Measurements from ENCODE around the gene IFNGR1.

Gene IFNGR1

DNA sequence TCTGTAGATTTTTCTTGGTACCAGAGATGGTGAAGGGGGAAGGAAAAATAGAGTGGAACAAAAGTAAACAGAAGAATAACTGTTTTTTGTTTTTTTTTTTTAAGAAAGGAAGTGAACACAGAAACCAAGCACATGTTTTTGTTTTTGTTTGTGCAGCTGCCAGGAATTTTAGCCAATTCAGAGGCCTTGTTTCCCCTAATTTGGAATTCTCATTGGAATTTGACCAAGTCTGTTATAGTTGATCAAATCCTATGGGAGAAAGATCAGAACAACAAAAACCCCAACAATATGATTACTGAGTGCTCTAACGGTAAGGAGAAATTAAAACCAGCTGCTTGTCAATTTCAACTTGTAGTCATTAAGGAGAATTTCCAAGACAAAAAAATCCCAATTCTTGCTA is 27.5 kb downstream of the IFNGR1 start:
- TF ChIP-seq, protein P1, sequence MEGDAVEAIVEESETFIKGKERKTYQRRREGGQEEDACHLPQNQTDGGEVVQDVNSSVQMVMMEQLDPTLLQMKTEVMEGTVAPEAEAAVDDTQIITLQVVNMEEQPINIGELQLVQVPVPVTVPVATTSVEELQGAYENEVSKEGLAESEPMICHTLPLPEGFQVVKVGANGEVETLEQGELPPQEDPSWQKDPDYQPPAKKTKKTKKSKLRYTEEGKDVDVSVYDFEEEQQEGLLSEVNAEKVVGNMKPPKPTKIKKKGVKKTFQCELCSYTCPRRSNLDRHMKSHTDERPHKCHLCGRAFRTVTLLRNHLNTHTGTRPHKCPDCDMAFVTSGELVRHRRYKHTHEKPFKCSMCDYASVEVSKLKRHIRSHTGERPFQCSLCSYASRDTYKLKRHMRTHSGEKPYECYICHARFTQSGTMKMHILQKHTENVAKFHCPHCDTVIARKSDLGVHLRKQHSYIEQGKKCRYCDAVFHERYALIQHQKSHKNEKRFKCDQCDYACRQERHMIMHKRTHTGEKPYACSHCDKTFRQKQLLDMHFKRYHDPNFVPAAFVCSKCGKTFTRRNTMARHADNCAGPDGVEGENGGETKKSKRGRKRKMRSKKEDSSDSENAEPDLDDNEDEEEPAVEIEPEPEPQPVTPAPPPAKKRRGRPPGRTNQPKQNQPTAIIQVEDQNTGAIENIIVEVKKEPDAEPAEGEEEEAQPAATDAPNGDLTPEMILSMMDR (IDR thresholded peaks at IDR 0.05), result no peak
- TF ChIP-seq ZFX (IDR thresholded peaks at IDR 0.05; ENCODE audit: borderline replicate concordance), result no peak
- H3K27ac ChIP-seq, result no peak overlapping the region

DNA sequence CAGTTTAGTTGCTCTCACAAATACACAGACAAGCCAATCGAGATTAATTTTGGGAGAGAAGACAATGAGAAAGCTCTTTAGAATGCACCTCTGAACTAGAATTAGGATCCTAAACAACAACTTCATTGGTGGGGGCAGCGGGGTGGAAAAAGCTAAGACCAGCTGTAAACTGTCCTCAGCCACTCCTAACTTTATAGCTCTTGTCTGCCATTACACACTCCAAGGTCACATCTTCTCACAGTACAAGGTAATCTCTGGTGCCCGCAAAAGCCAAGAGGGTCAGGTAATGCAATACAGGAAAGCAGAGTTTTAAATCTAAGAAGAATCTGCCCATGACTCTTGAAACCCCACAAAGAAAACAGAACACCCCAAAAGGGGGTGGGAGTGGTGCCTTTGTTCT is 27.9 kb downstream of the IFNGR1 start:
- TF ChIP-seq, protein P1 (IDR thresholded peaks at IDR 0.05), result no peak

DNA sequence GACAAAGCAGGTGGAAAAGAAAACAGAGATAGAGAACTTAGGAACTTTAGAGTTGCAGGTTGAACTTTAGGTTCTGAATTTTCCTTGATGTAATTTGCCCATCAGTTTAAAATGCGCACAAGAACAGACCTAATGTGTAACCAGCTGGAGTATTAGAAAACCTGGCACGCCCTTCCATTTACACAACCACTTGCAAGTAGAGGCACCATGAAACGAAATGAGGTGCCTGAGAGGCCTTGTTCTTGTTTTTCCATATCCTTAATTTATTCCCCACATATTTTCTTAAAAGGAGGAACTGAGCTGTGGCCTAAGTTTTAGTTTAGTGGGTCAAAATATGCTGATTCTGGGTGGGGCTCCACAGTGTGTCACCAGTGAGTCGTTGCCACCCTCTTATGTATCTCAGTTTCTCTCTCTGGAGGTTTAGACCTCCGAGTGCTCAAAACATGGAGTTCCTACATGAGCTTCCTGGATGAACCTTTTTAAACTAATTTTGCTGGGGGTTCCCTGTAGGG is 28.5 kb downstream of the IFNGR1 start:
- TF ChIP-seq, protein P1 (IDR thresholded peaks at IDR 0.05), result no peak
- TF ChIP-seq ZFX (IDR thresholded peaks at IDR 0.05; ENCODE audit: borderline replicate concordance), result no peak
- H3K27ac ChIP-seq, result no peak overlapping the region

More for the DNA sequence above, 27.9 kb downstream of the IFNGR1 start:
- H3K27ac ChIP-seq, result no peak overlapping the region

DNA sequence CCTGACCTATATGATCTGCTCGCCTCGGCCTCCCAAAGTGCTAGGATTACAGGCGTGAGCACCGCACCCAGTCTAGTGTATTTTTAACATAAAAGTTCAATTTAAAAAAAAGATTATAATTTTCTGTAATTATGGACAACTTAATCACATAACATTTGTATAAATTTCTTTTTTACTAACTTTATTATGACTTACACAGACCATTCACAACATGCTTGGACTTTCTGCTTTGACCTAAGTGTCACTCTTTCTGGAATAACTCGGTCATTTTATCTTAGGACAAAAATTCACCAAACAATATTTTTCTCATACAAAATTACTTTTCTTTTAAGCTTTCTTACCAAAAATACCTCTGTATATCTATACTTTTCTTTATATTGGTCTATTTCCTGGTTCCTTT is 30.3 kb downstream of the IFNGR1 start:
- H3K27ac ChIP-seq, result no peak overlapping the region

DNA sequence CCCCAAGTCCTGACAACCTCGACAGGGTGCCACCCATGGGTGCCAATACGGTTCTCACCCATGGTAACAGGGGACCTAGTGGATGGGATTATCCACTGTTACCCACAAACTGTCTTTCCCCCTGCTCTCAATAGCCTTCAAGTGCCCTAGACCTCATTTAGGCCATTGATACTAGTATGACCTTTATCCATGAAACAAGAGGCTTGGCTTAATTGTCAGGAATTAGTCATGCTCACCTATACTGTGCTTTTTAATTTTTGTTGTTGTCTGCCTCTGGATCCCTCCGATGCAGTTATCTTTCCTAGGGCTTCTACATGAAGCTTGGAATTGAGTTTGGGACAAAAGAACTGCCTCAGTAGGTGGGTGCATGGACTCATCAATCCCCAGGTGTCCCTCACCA is 33.9 kb downstream of the IFNGR1 start:
- H3K27ac ChIP-seq, result no peak overlapping the region
- TF ChIP-seq ZFX (IDR thresholded peaks at IDR 0.05; ENCODE audit: borderline replicate concordance), result no peak

More for the DNA sequence above, 30.3 kb downstream of the IFNGR1 start:
- TF ChIP-seq, protein P1 (IDR thresholded peaks at IDR 0.05), result no peak
- no peak for TF ChIP-seq ZFX (IDR thresholded peaks at IDR 0.05; ENCODE audit: borderline replicate concordance)

DNA sequence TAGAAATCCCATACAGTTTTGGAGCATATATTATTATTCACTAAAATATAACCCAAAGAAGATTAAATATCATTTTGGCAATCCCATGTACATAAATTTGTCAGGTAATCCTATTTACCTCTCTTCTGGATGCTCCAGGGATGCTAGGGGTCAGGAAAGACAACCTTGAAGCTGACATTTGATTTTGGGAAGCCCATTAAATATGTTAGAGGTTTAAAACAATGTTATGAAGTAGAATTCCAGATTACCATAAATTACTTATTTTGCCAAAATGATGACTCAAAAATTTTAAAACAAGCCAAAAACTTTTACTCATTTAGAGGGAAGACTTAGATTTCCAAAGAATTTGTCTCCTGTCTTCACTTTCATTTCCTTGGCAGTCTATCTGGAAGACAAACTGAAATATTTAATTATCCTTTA is 36.5 kb downstream of the IFNGR1 start:
- TF ChIP-seq, protein P1 (IDR thresholded peaks at IDR 0.05), result no peak
- no peak for TF ChIP-seq ZFX (IDR thresholded peaks at IDR 0.05; ENCODE audit: borderline replicate concordance)
- no peak overlapping the region for H3K27ac ChIP-seq

DNA sequence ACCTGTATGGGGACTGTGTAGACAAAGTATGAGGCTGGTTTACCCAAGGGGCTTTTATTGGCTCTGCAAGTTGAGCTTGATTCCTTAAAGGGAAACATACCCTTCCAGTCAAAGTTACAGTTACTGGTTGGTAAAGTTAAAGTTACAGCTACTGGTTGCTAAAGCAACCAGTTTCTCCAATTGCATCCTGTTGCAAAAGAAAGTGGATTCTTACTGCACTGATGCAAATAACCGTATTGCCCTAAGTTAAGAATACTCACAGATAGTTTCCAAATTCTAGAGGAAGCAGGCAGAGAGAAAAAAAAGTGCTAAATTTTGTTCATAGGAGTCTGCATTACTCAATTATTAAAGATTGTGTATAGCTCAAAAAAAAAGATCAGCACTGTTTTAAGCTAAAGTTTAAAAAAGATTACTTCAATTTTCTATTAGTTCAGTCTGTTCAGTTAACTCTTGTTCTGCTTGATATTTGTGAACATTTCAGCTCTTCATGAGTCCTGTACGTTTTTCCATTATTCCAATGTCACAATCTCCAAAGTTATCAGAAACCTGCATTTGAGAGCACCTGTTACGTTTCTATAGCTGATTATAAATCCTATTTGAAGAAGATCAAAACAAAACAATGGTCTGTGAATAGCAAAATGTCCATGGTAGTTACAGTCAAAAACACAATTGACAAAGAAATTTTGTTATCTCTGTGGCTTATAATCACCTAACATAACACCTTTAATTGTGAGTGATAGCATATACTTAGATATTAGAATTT is 37.1 kb downstream of the IFNGR1 start:
- no peak overlapping the region for H3K27ac ChIP-seq
- TF ChIP-seq, protein P1 (IDR thresholded peaks at IDR 0.05), result no peak
- TF ChIP-seq ZFX (IDR thresholded peaks at IDR 0.05; ENCODE audit: borderline replicate concordance), result no peak
